Fibroblast of pulmonary artery (primary cell): ENCODE data around the gene NADK2.
"Not testable (repeated sequence)": the region's sequence is repeated elsewhere in the genome, so short reads cannot be mapped to it uniquely, and the experiment has no call there.

Experiments used
- DNase-seq: peaks from one replicate; pipeline ENCODE4 v3.0.0-alpha.2; 2010; ENCODE audit warnings: low read depth
- H3K4me3 ChIP-seq: replicated peaks from 2 replicates; pipeline ENCODE4 v1.5.1; 2011; ENCODE audit warnings: low read depth, mild to moderate bottlenecking, control low read depth, low read length, moderate library complexity
- TF ChIP-seq, protein P1 (sequence below): IDR thresholded peaks from 2 replicates; pipeline ENCODE4 v1.5.1; 2011; ENCODE audit warnings: mild to moderate bottlenecking, control low read depth, low read length, inconsistent platforms; ENCODE audit errors: missing control alignments

NADK2 gene, protein sequence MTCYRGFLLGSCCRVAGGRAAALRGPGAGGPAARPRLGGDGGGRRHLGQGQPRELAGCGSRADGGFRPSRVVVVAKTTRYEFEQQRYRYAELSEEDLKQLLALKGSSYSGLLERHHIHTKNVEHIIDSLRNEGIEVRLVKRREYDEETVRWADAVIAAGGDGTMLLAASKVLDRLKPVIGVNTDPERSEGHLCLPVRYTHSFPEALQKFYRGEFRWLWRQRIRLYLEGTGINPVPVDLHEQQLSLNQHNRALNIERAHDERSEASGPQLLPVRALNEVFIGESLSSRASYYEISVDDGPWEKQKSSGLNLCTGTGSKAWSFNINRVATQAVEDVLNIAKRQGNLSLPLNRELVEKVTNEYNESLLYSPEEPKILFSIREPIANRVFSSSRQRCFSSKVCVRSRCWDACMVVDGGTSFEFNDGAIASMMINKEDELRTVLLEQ

DNA sequence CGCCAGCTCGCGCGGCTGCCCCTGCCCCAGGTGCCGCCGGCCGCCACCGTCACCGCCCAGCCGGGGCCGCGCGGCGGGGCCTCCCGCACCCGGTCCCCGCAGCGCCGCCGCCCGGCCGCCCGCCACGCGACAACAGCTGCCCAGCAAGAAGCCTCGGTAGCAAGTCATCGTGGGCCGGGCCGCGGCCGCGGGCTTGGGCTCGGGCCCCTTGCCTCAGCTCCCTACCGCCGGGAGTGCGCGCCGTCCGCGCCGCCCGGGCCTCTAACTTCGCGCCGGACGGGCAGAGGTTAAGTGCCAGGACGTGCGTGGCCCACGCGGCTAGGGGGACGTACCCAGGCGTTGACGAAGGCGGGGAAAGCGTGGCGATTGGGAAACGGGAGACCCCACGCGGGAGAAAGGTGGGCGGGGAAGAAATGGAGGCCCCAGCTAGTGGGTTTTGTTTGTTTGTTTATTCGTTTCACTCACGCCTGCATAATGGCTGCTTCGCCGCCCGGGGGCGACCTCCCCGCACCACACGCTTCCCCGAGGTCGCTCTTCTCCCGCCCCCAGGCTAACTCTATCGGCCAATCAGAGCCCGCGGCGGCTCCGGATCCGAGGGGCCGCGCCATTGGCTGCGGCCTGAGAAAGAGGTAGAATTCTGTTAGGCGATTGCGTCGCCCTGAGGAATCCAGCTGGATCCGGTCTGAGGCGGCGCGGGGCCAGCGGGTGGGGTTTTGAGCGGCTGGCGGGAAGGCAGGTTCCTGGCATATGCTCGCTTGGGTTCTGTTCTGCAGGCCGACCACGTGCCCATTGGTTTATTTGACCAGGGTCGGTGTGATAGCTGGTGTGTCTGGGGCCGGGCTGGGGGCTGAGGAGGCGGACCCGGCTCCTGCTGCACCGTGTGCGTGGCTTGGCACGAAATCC, at the start of gene NADK2:
NADK2 (minus strand) TSS at position 295 of the 903 bp plus-strand sequence; CDS start at position 168, 127 bp downstream.
- peak within 1 kb of the TSS; percentile 77 for H3K4me3 ChIP-seq
- DNase-seq: peak; percentile 97
- TF ChIP-seq, protein P1, sequence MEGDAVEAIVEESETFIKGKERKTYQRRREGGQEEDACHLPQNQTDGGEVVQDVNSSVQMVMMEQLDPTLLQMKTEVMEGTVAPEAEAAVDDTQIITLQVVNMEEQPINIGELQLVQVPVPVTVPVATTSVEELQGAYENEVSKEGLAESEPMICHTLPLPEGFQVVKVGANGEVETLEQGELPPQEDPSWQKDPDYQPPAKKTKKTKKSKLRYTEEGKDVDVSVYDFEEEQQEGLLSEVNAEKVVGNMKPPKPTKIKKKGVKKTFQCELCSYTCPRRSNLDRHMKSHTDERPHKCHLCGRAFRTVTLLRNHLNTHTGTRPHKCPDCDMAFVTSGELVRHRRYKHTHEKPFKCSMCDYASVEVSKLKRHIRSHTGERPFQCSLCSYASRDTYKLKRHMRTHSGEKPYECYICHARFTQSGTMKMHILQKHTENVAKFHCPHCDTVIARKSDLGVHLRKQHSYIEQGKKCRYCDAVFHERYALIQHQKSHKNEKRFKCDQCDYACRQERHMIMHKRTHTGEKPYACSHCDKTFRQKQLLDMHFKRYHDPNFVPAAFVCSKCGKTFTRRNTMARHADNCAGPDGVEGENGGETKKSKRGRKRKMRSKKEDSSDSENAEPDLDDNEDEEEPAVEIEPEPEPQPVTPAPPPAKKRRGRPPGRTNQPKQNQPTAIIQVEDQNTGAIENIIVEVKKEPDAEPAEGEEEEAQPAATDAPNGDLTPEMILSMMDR: peak; percentile 58

DNA sequence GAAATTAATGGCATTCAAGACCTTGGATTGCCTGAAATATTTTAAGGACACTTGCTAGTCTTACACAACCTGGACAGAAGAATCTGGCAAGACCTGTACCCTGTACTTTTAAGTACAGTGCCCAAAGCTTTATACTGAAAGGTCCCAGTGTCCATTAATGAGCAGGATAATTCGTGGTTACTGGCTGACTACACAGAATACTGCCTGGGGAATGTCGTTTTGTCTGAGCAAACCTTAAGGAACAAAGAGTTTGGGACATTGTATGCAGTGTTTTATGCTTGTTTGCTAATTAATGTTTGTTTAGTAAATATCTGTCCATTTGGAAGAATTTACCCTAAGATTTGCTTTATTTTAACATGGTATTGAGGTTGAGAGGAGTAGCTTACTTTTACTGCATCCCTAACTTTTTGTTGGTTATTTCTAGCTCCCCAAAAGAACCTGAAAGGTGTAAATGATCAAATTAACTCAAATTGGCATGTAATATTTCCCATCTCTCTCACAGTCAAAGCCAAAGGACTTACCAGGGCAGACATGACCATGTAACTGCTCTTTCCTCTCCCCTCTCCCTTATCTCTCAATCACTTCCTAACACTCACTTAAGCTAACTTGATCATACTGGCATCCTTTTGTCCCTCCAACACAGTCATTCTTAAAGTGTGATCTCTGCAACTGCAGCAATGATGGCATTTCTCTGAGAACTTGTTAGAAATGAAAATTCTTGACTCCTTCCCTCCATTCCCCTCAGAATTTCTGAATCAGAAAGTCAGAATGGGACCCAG, 44.3 kb upstream of the NADK2 start:
- no peak for DNase-seq
- TF ChIP-seq, protein P1: no peak
- no peak overlapping the region for H3K4me3 ChIP-seq

DNA sequence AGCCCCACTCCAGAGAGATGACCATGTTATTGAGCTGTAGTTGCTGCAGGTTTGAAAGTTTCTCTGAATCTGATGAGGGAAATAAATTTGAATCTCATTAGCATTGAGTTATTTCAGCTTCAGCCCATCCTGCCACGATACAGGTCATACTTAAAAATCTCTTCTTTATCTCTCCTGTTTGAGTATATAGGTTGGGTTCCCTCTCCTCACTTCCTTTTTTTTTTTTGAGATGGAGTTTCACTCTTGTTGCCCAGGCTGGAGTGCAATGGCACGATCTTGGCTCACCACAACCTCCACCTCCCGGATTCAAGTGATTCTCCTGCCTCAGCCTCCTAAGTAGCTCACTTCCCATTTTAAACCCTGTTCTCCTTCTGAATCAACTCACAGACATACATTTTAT, 42.0 kb upstream of the NADK2 start:
- not testable (repeated sequence) for DNase-seq, H3K4me3 ChIP-seq

DNA sequence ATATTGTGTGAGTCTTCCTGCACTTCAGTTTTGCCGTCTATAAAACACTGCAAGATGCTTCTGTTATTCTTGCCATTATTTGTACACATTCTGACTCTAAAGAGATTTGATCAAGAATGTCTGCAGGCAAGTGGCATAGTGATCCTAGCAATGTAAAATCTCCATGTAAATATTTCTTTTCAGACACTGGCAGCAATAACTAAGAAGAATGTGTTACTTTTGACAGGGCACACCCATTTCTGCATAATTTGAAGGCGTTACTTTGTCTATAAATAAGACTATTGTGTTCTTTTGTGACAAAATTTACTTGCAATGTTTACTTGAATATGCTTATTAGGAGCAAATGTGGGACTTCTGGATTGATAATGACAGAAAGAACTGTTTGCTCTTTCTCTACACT, 39.9 kb upstream of the NADK2 start:
- TF ChIP-seq, protein P1: no peak

DNA sequence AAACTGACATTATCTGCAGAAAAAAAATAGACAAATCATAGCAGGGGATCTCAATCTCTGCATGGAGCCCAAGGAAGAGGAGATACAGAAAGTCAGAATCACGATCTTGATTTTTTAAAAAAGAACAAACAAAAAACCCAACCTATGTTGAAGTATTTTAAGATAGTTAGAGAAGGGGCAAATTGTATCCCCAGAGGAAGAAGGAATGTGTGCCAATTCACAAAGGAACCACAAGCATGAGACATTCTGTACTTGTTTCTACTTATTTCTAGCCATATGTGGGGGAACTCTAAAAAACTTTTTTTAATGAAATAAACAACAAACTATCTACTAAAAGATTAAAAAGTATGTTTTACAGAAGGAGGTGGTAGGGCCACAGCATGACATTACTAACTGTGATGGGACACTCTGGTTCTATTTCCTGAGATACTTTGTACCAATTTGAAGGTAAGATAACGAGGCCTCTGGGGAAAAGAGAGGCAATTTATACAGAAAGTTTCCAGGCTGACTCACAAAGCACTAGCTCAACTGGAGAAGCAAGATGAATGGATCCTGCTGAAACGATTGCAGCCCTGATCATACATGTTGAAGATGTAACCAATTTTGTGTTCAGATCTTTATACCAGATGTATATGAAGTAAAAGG, 37.5 kb upstream of the NADK2 start:
- TF ChIP-seq, protein P1: no peak
- peak; percentile 20 for DNase-seq

More for the DNA sequence above, 39.9 kb upstream of the NADK2 start:
- no peak overlapping the region for H3K4me3 ChIP-seq
- no peak for DNase-seq

DNA sequence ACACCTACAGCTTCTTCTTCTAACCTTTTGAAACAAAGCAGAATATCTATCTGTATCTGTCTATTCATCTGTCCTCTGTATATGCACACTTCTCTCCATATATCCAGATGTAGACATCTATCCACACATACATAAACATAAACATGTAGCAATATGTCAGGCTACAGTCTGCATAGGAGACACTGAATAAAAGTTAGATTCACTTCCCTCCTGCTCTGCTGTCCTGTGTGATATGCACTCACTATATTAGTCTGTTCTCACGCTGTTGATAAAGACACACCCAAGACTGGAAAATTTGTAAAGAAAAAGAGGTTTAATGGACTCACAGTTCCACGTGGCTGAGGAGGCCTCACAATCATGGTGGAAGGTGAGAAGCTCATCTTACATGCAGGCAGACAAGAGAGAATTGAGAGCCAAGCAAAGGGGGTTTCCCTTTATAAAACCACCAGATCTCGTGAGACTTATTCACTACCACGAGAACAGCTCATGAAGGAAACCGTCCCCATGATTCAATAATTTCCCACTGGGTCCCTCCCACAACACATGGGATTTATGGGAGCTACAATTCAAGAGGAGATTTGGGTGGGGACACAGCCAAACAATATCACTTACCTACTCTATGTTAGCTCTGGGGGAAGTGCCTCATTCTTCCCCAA, 35.9 kb upstream of the NADK2 start:
- DNase-seq: no peak
- no peak overlapping the region for H3K4me3 ChIP-seq
- TF ChIP-seq, protein P1: no peak

More for the DNA sequence above, 37.5 kb upstream of the NADK2 start:
- H3K4me3 ChIP-seq: no peak overlapping the region
